Ovary (tissue), 9 donors: ENCODE measurements around the gene HHIPL2. TPM values are rescaled to one million over a fixed set of nuclear protein-coding genes. Genes with fewer than 3 reads are reported as not detected.

ENCODE experiments used
- polyA plus RNA-seq, 2 donors: library from polyadenylated mRNA; stranded (reverse); fragments of 200-250 nt in 1 of 2; fragments of 350-450 nt in 1 of 2; fragmentation: Illumina TruSeq in 1 of 2; extraction: RNeasy Lipid Tissue Mini Kit (QIAGEN cat#74804) in 1 of 2; gene quantifications; one replicate each; pipeline ENCODE4 v1.2.3, GENCODE V29; 2013 to 2014
- small RNA-seq: library from RNA; depleted of rRNA; stranded (forward); fragments of <200 nt; gene quantifications from one replicate; pipeline ENCODE3, GENCODE V24; 2016
- total RNA-seq, 7 donors: library from RNA; depleted of rRNA in 2 of 7; stranded (reverse); fragments of >200 nt in 2 of 7; fragmentation: NEBNext Ultra II Directional in 3 of 7; extraction: Animal tissue kit (Norgen Biotek cat#: 25700) in 3 of 7; gene quantifications; one replicate each; pipeline versions ENCODE4 v1.1.0 to v1.2.4, GENCODE V29; 2016 to 2023
- donor health status: DM: no; HTN: no; CAD: no; lungs with moderate emphysema.
- donor health status: DM: no; HTN: no; CAD: no.
- donor health status: Bipolar disorder and iron deficiency.
- donor health status: DM: yes; HTN: yes; CAD: no.
- donor health status: DM: no; HTN: no; CAD: no.
- donor health status: DM: yes; HTN: yes; CAD: no.

The HHIPL2 gene
- total and polyA plus RNA-seq, 9 donors: 0.13 to 0.86 (median 0.43) TPM; not detected in 1

Small RNAs within 50 kb of the gene (small RNA-seq; reads per million reads assigned to genes)
- not detected for gene RNU6-791P

Other genes starting within 250 kb of the HHIPL2 start
- gene TAF1A, start 41.8 kb upstream of the HHIPL2 start, total RNA-seq: 10 to 100 TPM in 4 of 7 donors, 1 to 10 TPM in 3; 6.1 to 15.7 (median 10.6) TPM
- gene TAF1A, start 41.8 kb upstream of the HHIPL2 start, polyA plus RNA-seq: 1 to 10 TPM; 4.2 to 5.6 TPM
- 10 to 100 TPM; 34.2 to 64.0 (median 59.5) TPM for gene MIA3, start 70.0 kb upstream of the HHIPL2 start, total RNA-seq
- gene MIA3, start 70.0 kb upstream of the HHIPL2 start, polyA plus RNA-seq: 10 to 100 TPM; 31.9 to 50.9 TPM
- 10 to 100 TPM; 28.8 to 67.2 (median 54.8) TPM for gene AIDA, start 164.4 kb upstream of the HHIPL2 start, total RNA-seq
- 10 to 100 TPM; 38.4 to 65.0 TPM for gene AIDA, start 164.4 kb upstream of the HHIPL2 start, polyA plus RNA-seq
- 10 to 100 TPM; 24.2 to 42.3 (median 29.5) TPM for gene BROX, start 164.5 kb upstream of the HHIPL2 start, total RNA-seq
- gene BROX, start 164.5 kb upstream of the HHIPL2 start, polyA plus RNA-seq: 10 to 100 TPM; 13.8 to 21.8 TPM
- gene FAM177B, start 189.1 kb upstream of the HHIPL2 start, total RNA-seq: under 1 TPM in 1 of 7 donors, not detected in 6; 0.34 TPM
- under 1 TPM; 0.23 to 0.55 TPM for gene FAM177B, start 189.1 kb upstream of the HHIPL2 start, polyA plus RNA-seq